Measurements from ENCODE around the gene COX20.
"Not testable (repeated sequence)": the region's sequence is repeated elsewhere in the genome, so short reads cannot be mapped to it uniquely, and the experiment has no call there.

Gene COX20

DNA sequence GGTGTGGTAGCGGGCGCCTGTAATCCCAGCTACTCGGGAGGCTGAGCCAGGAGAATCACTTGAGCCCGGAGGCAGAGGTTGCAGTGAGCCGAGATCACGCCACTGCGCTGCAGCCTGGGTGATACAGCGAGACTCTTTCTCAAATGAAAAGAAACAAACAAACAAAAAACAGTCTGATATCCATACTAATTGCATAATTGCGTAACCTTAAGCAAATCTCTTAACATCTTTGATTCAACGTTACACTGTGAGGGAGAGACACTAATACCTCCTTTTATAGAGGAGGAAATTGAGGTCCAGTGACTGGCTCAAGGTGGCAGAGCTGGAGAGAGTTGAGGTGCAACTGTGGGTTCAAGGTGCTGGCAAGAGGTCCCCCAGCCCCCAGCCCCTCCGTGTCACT is 12.6 kb upstream of the COX20 start:
- DNase-seq (ENCODE audit: low read depth in 2 of 2), result no peak

DNA sequence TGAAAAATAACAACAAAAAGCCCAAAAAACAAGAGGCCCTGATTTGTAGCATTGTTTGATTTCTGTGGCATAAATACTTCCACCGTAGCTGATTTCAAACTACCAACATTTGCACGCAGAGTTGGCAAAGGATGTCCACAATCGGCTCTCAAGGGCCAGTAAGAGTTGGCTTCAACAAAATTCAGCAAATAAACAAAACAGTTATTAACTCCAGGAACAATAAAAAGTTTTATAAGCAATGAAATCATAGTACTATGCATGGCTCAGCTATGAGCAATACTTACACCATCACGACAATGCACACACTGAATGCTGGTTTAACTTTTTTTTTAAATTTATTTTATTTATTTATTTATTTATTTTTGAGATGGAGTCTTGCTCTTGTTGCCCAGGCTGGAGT is 8.7 kb upstream of the COX20 start:
- no peak for DNase-seq (ENCODE audit: low read depth in 2 of 2)

DNA sequence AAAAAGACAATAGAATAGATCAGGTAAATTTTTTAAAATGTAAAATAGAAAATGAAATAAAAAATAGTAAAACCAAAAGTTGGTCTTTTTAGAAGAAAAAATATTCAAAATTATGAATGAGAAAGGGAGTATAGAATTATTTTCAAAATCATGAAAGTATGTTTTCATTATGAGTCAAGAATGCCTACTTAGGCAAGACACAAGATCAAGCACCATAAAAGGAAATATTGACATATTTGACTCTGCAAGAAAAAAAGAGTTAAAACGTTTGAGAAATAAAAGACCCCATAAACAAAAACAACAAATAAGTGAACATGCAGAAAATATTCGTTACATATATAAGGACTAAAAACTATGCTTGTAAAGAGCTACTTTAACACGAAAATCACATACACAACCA is 4.8 kb upstream of the COX20 start:
- no peak for DNase-seq (ENCODE audit: low read depth in 2 of 2)

DNA sequence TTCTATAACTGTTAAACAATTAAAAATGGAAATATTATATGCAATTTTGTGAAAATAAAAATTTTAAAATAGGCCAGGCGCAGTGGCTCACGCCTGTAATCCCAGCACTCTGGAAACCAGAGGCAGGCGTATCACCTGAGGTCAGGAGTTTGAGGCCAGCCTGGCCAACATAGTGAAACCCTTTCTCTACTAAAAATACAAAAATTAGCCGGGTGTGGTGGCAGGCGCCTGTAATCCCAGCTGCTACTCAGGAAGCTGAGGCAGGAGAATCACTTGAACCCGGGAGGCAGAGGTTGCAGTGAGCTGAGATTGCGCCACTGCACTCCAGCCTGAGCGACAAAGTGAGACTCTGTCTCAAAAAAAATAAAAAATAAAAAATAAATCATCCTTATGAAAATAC is 2.2 kb upstream of the COX20 start:
- DNase-seq (ENCODE audit: low read depth in 2 of 2), result not testable (repeated sequence)

DNA sequence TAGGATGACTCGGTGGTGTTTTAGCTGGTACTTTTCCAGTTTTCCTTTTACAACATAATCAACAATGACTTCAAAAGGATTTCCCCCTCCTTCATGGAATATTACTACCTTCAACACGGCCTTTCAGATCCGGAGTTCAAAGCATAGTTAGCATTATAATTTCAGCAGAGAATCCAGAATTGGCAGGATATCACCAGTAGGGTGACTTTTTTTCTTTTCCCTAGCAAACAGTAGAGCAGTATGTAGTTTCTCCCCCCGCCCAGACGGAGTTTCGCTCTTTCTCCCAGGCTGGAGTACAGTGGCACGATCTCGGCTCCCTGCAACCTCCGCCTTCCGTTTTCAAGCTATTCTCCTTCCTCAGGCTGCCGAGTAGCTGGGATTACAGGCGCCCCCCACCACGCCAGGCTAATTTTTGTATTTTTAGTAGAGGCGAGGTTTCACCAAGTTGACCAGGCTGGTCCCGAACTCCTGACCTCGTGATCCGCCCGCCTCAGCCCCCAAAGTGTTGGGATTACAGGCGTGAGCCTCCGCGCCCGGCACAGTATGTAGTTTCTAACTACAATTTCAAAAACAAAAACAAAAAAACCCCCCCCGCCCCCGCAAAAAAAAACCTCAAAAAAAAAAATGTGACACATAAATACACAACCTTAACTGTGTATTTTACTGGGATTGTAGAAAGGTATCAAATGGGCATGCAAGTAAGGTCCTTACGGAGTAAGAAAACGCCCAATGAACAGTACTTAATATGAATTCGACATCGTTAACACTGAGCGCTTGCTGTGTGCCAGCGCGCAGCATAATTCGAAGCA is 1.5 kb upstream of the COX20 start:
- DNase-seq (ENCODE audit: low read depth in 2 of 2), result peak; percentile 23 to 29

DNA sequence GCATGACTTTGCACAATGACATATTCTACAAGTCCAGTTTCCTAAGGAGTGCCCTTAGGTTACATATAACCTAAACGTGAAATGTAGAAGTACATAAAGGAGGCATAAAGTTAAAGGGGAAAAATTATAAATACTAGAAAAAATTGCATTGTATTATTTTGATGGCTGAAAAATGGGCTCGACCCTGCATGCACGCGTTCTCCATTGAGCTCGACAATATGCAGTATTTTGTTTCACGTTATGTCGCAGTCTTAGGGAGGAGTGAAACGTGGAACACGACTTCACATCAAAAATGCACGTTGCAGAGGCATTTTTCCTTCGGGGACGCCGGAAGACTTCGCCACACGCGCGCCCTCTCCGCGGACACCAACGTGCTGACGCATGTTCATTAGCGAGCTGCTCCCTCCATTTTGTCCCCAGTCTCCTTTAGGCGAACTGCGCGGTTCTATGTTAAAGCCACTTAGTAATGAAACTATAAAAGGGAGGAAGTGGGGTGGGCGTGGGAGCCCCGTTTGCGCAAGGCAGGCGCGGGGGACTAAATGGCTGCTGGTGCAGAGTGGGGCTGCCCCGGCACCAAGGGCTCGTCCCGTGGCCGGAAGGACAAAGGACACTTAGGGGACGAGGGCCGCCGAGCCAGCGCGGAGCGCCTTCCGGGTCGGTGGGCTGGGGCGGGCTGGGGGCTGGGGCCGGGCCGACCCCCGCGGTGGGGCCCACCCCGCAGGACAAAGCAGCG is 749 bp upstream of the COX20 start:
- DNase-seq (ENCODE audit: low read depth in 2 of 2), result peak; percentile 78 to 79

- DNase-seq (ENCODE audit: low read depth in 2 of 2), result no peak
These were observed 670 bp downstream of the COX20 start for GRCh38 chr1:244836135-244836521.

DNA sequence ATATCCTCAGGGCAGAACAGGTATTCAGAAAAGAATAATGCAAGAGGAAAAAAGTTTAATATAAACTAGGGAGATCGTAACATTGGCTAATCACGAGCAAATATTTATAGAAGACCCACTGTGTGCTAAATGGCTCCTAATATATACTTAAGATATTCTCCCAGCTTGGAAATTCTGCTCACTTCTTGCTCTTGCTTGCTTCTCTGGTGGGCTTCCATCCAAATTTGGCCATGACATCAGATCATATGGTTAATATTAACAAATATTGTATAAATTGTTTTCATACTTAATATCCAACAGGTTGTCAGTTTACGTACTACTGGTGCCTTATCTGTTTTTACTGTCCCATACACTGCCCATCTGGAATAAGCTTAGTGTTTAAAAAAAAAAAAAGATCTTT is 1.1 kb downstream of the COX20 start:
- no peak for DNase-seq (ENCODE audit: low read depth in 2 of 2)

DNA sequence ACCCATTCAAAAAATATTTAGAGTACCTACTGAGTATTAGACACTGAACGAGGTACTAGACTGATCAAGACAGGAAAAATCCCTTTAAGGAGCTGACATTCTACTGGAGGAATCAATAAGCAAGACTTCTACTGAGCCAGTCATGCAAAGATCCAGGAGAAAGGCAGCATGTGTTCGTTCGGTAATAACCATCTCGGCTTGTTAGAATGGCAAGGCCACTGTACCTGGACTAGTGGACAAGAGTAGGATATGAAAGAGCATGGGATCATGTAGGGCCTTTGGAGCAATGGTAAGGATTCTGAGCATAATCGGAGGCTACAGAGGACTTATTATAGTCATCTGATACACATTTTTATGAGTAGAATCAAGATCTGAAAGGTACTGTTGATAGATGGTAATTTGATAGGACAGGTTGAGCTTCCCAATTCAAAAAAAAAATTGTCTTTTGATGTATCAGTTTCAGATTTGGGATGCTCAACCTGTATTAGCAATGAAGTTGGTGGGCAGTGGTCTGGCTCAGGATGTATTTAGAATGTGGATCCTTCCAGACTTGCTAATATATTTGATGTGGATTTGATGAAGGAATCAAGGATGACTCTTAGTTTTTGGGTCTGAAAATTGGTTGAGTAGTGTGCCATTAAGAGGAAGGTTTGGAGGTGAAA is 2.3 kb downstream of the COX20 start:
- no peak for DNase-seq (ENCODE audit: low read depth in 2 of 2)

DNA sequence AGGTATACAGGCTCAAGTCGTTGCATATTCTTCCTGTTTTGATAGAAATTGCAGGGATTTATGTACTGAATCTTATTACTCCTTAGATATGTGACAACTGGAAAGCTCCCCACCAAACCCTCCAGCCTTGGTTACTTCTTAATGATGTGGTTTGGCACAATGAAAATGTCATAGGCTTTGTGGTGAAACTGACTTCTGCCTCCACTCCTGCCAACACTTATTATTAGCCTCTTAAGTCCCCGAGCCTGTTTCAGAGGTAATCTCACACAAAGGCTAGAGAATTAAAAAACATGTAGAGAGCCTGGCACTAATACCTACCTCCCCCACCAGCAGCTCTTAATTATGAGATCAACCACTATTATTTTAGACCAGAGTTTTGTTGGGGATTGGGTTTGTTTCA is 4.2 kb downstream of the COX20 start:
- DNase-seq (ENCODE audit: low read depth in 2 of 2), result no peak

- DNase-seq (ENCODE audit: low read depth in 2 of 2), result no peak
These were observed 4.8 kb downstream of the COX20 start for GRCh38 chr1:244840219-244840794.

GRCh38 chr1:244841273-244841927 is 5.9 kb downstream of the COX20 start:
- no peak for DNase-seq (ENCODE audit: low read depth in 2 of 2)

DNA sequence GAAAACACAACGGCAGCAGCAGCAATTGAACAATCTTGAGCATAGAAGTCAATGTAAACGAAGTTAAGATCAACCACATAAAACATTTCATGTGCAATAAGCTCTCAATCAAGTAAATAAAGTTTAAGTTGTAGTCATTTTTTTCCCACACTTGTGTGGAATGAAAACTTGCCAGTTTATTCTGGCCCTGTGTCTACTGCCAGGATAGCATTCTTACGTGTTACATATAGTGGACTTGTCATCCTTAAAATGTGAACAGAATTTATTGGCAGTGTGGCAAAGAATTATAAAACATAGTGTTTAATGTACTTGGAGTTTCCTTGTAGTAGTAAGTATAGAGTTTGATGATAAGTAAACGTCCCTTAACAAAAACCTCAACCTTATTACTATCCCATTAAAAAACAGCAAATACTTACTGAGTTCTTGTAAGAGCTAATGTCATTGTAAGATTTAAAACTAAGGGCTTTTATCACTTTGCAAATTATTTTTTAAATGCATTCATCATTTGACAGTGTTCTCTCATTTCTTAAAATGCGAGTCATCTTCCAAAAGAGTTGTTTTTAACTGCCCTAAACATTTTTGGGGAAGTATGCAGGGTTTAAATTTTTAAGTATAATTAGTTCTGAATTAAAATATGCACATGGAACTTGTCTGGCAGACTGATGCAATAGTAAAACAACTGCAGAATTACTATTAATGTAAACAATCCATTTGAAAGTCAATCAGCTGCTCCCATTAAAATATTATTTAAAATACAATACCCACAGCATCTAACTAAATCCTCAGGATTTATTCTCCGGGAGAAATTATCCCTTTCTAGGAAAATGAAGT is 7.9 kb downstream of the COX20 start:
- DNase-seq (ENCODE audit: low read depth in 2 of 2), result no peak

GRCh38 chr1:244844155-244845121 is 9.0 kb downstream of the COX20 start:
- DNase-seq (ENCODE audit: low read depth in 2 of 2), result no peak

DNA sequence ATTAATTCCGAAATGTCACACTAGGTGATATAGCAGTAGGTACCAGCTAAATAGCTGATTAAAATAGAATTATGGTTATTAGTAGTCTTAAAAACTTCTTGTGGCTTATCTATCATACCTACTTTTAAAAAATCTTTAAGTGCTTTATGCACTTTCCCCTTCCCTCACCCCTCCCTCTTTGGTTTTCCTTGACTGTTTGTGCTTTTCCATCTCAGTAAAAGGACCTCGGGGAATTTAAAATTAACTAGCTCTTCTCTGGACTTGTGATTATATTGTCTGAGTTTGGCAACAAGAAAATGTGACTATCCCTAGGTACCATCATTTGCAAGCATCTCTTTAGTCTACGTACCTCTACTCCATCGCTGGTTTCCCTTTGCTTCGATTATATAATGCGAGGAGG is 11.2 kb downstream of the COX20 start:
- DNase-seq (ENCODE audit: low read depth in 2 of 2), result no peak

- DNase-seq (ENCODE audit: low read depth in 2 of 2), result no peak
These were observed 13.9 kb downstream of the COX20 start for GRCh38 chr1:244849189-244849866.

- DNase-seq (ENCODE audit: low read depth in 2 of 2), result no peak
These were observed 14.8 kb downstream of the COX20 start for GRCh38 chr1:244850099-244850852.

GRCh38 chr1:244850896-244851295 is 15.4 kb downstream of the COX20 start:
- no peak for DNase-seq (ENCODE audit: low read depth in 2 of 2)
